ENCODE measurements around the gene SPPL2B.
A peak's percentile ranks its signal among the peaks of the same experiment; 100 is the strongest.

Gene SPPL2B

GRCh38 chr19:2334426-2334825, 5.9 kb downstream of the SPPL2B start:
- no peak overlapping the region for H3K4me3 ChIP-seq (replicated peaks; ENCODE audit: low read depth, low read length)
- no peak for TF ChIP-seq CTCF (IDR thresholded peaks at IDR 0.05; ENCODE audit: low read depth, low read length, missing control alignments)
- no peak for DNase-seq (ENCODE audit: extremely low read depth, low read depth)

GRCh38 chr19:2334986-2335846, 6.7 kb downstream of the SPPL2B start:
- no peak for TF ChIP-seq CTCF (IDR thresholded peaks at IDR 0.05; ENCODE audit: low read depth, low read length, missing control alignments)
- no peak overlapping the region for H3K4me3 ChIP-seq (replicated peaks; ENCODE audit: low read depth, low read length)
- DNase-seq (ENCODE audit: extremely low read depth, low read depth): no peak

- DNase-seq (ENCODE audit: extremely low read depth, low read depth): no peak
- H3K4me3 ChIP-seq (replicated peaks; ENCODE audit: low read depth, low read length): no peak overlapping the region
These were observed 7.4 kb downstream of the SPPL2B start for GRCh38 chr19:2335848-2336247.

GRCh38 chr19:2336528-2337328, 8.2 kb downstream of the SPPL2B start:
- no peak overlapping the region for H3K4me3 ChIP-seq (replicated peaks; ENCODE audit: low read depth, low read length)
- no peak for DNase-seq (ENCODE audit: extremely low read depth, low read depth)
- no peak for TF ChIP-seq CTCF (IDR thresholded peaks at IDR 0.05; ENCODE audit: low read depth, low read length, missing control alignments)

More at GRCh38 chr19:2335848-2336247, 7.4 kb downstream of the SPPL2B start:
- no peak for TF ChIP-seq CTCF (IDR thresholded peaks at IDR 0.05; ENCODE audit: low read depth, low read length, missing control alignments)

GRCh38 chr19:2337329-2337707, 8.8 kb downstream of the SPPL2B start:
- DNase-seq (ENCODE audit: extremely low read depth, low read depth): no peak
- TF ChIP-seq CTCF (IDR thresholded peaks at IDR 0.05; ENCODE audit: low read depth, low read length, missing control alignments): peak; percentile 19
- H3K4me3 ChIP-seq (replicated peaks; ENCODE audit: low read depth, low read length): no peak overlapping the region

GRCh38 chr19:2338055-2338615, 9.7 kb downstream of the SPPL2B start:
- no peak for TF ChIP-seq CTCF (IDR thresholded peaks at IDR 0.05; ENCODE audit: low read depth, low read length, missing control alignments)
- no peak for DNase-seq (ENCODE audit: extremely low read depth, low read depth)

More at GRCh38 chr19:2338055-2338615, 9.7 kb downstream of the SPPL2B start:
- H3K4me3 ChIP-seq (replicated peaks; ENCODE audit: low read depth, low read length): no peak overlapping the region

All from HFF-Myc (cell line).